CD4-positive, alpha-beta memory T cell (primary cell): Measurements from ENCODE around the gene DUSP9. TPM values are rescaled to one million over a fixed set of nuclear protein-coding genes. Genes with fewer than 3 reads are reported as not detected.
"Not testable (repeated sequence)": the region's sequence is repeated elsewhere in the genome, so short reads cannot be mapped to it uniquely, and the experiment has no call there.

Experiments used
- CTCF ChIA-PET: fragments of 350-600 bp; sonication (Branson Sonifier 250); formaldehyde crosslinking; loops from one replicate; lab custom pipeline; 2021; ENCODE audit warnings: inconsistent platforms; ENCODE audit not compliant: partially characterized antibody; lab: Charles Lee
- POLR2A ChIA-PET: fragments of 350-600 bp; sonication (Branson Sonifier 250); formaldehyde crosslinking; loops from one replicate; lab custom pipeline; 2021; ENCODE audit not compliant: partially characterized antibody; lab: Charles Lee
- DNase-seq, 5 donors: peaks; one replicate each; pipeline versions ENCODE4 v3.0.0 to v3.0.0-alpha.2; 2020 to 2022; ENCODE audit warnings: mixed read lengths in 1 of 5
- H3K27ac ChIP-seq: one replicate; pipeline ENCODE4 v1.7.0; 2013; ENCODE audit warnings: low read depth, low read length
- H3K27me3 ChIP-seq: 2 replicates; pipeline ENCODE4 v1.7.0; 2013; ENCODE audit warnings: mild to moderate bottlenecking, low read length, moderate library complexity; ENCODE audit not compliant: insufficient read depth
- H3K36me3 ChIP-seq: 2 replicates; pipeline ENCODE4 v1.7.0; 2013; ENCODE audit warnings: mild to moderate bottlenecking, low read length, moderate library complexity; ENCODE audit not compliant: insufficient read depth
- H3K4me1 ChIP-seq: 2 replicates; pipeline ENCODE4 v1.7.0; 2013; ENCODE audit warnings: mild to moderate bottlenecking, low read length, moderate library complexity; ENCODE audit not compliant: insufficient read depth
- H3K4me3 ChIP-seq, 2 donors: one replicate each; pipeline ENCODE4 v1.7.0; 2013; ENCODE audit warnings: low read length in 2 of 2, mild to moderate bottlenecking in 1 of 2
- H3K9me3 ChIP-seq, 2 donors: one replicate each; pipeline ENCODE4 v1.7.0; 2013; ENCODE audit warnings: low read length in 2 of 2, control low read depth in 1 of 2; ENCODE audit not compliant: control insufficient read depth in 1 of 2
- H3K27ac Mint-ChIP-seq, 7 donors: one replicate each; pipeline ENCODE4 v1.8.0; 2020 to 2021; ENCODE audit warnings: mixed read lengths in 7 of 7, mild to moderate bottlenecking in 6 of 7, inconsistent platforms in 3 of 7, moderate library complexity in 3 of 7
- H3K27me3 Mint-ChIP-seq, 2 donors: one replicate each; pipeline ENCODE4 v1.8.0; 2020 to 2021; ENCODE audit warnings: mixed read lengths in 2 of 2
- H3K36me3 Mint-ChIP-seq, 2 donors: one replicate each; pipeline ENCODE4 v1.8.0; 2020 to 2021; ENCODE audit warnings: mixed read lengths in 2 of 2, inconsistent platforms in 1 of 2, mild to moderate bottlenecking in 1 of 2
- H3K4me1 Mint-ChIP-seq, 4 donors: one replicate each; pipeline ENCODE4 v1.8.0; 2020 to 2021; ENCODE audit warnings: mixed read lengths in 4 of 4, mild to moderate bottlenecking in 1 of 4
- H3K4me3 Mint-ChIP-seq, 8 donors: one replicate each; pipeline ENCODE4 v1.8.0; 2020 to 2021; ENCODE audit warnings: mixed read lengths in 8 of 8, mild to moderate bottlenecking in 7 of 8, moderate library complexity in 6 of 8, inconsistent platforms in 3 of 8
- H3K9me3 Mint-ChIP-seq, 8 donors: one replicate each; pipeline ENCODE4 v1.8.0; 2020 to 2021; ENCODE audit warnings: mixed read lengths in 8 of 8, mild to moderate bottlenecking in 5 of 8, inconsistent platforms in 3 of 8, moderate library complexity in 1 of 8
- intact Hi-C: fragments of 100-400 bp; cut with micrococcal nuclease; formaldehyde crosslinking; loops from one replicate; pipeline ENCODE4 v1.15.1; 2023
- polyA plus RNA-seq, 2 donors: library from polyadenylated mRNA; unstranded; fragments of 300-500 nt; fragmentation: Illumina TruSeq; gene quantifications; one replicate each; pipeline ENCODE4 v1.2.3, GENCODE V29; 2021
- total RNA-seq, 2 experiments: library from RNA; stranded (reverse); gene quantifications; one replicate each; pipeline ENCODE4 v1.2.3, GENCODE V29; 2021

DUSP9 gene
- total and polyA plus RNA-seq, 4 experiments from 2014 or later: not detected

DNA sequence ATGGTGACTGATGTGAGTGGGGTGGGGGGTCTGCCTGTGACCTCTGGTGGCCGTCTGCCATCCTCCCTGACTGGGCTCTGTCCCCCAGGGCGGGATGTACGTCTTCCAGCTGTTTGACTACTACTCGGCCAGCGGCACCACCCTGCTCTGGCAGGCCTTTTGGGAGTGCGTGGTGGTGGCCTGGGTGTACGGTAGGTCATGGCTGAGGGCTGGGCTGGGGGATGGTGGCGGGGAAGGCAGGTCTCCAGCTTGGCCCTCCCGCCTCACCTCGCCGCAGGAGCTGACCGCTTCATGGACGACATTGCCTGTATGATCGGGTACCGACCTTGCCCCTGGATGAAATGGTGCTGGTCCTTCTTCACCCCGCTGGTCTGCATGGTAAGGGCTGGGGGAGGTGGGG is 47.3 kb downstream of the DUSP9 start:
- POLR2A ChIA-PET, H3K9me3 Mint-ChIP-seq, H3K27ac Mint-ChIP-seq, H3K4me1 Mint-ChIP-seq, H3K36me3 ChIP-seq, DNase-seq, intact Hi-C loops, H3K27ac ChIP-seq, H3K27me3 Mint-ChIP-seq, H3K4me1 ChIP-seq, CTCF ChIA-PET, H3K9me3 ChIP-seq, H3K4me3 Mint-ChIP-seq, H3K27me3 ChIP-seq, H3K4me3 ChIP-seq: not testable (repeated sequence)
- H3K36me3 Mint-ChIP-seq: peaks cover 0 to 21% of the 10 kb centered on the region in 2 donors

GRCh38 chrX:153694687-153695270 is 47.8 kb downstream of the DUSP9 start:
- Mint-ChIP-seq H3K36me3 (peaks cover 0 to 21% of the 10 kb centered on the region in 2 donors), H3K27me3 (no peaks in the 10 kb centered on the region), H3K4me1 (no peaks in the 10 kb centered on the region), H3K9me3 (no peaks in the 10 kb centered on the region), H3K4me3 (no peak overlapping the region), H3K27ac (no peak overlapping the region)
- ChIA-PET CTCF (no interaction called here), POLR2A (no interaction called here)
- Histone ChIP-seq H3K36me3 (no peaks in the 10 kb centered on the region), H3K4me3 (no peak overlapping the region), H3K27me3 (no peaks in the 10 kb centered on the region), H3K9me3 (no peaks in the 10 kb centered on the region), H3K27ac (no peak overlapping the region), H3K4me1 (no peaks in the 10 kb centered on the region)
- intact Hi-C loops: no loop called here
- no peak for DNase-seq

DNA sequence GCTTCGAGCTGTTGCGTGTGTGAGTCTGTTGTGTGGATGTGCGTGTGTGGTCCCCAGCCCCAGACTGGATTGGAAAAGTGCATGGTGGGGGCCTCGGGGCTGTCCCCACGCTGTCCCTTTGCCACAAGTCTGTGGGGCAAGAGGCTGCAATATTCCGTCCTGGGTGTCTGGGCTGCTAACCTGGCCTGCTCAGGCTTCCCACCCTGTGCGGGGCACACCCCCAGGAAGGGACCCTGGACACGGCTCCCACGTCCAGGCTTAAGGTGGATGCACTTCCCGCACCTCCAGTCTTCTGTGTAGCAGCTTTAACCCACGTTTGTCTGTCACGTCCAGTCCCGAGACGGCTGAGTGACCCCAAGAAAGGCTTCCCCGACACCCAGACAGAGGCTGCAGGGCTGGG is 49.1 kb downstream of the DUSP9 start:
- POLR2A ChIA-PET: no interaction called here
- Mint-ChIP-seq H3K27me3 (no peaks in the 10 kb centered on the region), H3K4me3 (no peak overlapping the region), H3K9me3 (no peaks in the 10 kb centered on the region), H3K36me3 (peaks cover 0 to 21% of the 10 kb centered on the region in 2 donors), H3K27ac (no peak overlapping the region), H3K4me1 (no peaks in the 10 kb centered on the region)
- Histone ChIP-seq H3K4me3 (no peak overlapping the region), H3K27me3 (no peaks in the 10 kb centered on the region), H3K36me3 (no peaks in the 10 kb centered on the region), H3K27ac (no peak overlapping the region), H3K4me1 (no peaks in the 10 kb centered on the region), H3K9me3 (no peaks in the 10 kb centered on the region)
- DNase-seq: no peak
- CTCF ChIA-PET: no interaction called here
- intact Hi-C loops: no loop called here

DNA sequence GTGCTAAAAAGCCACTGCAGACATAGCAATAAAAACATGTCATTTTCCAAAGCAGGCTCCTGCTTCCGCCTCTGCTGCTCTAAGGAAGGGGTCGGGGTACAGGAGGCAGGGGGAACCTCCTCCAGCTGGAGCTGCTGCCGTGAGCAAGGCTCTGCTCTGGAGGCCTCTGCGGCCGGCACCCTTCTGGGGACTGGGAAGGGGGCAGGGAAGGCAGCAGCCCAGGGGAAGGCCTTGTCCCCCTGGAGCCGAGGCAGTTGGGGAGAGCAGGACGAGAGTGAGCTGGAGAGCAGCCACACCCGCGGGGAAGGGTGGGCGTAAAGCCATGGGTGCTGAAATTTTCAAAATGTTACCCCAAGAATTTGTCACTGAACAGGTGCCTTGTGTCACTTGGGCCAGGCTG is 49.5 kb downstream of the DUSP9 start:
- POLR2A ChIA-PET, H3K4me3 Mint-ChIP-seq, H3K36me3 ChIP-seq, H3K27ac Mint-ChIP-seq, intact Hi-C loops, H3K9me3 Mint-ChIP-seq, H3K27me3 Mint-ChIP-seq, H3K4me1 ChIP-seq, DNase-seq, H3K4me1 Mint-ChIP-seq, H3K27ac ChIP-seq, H3K4me3 ChIP-seq, CTCF ChIA-PET, H3K9me3 ChIP-seq, H3K27me3 ChIP-seq: not testable (repeated sequence)
- peaks cover 0 to 21% of the 10 kb centered on the region in 2 donors for H3K36me3 Mint-ChIP-seq

DNA sequence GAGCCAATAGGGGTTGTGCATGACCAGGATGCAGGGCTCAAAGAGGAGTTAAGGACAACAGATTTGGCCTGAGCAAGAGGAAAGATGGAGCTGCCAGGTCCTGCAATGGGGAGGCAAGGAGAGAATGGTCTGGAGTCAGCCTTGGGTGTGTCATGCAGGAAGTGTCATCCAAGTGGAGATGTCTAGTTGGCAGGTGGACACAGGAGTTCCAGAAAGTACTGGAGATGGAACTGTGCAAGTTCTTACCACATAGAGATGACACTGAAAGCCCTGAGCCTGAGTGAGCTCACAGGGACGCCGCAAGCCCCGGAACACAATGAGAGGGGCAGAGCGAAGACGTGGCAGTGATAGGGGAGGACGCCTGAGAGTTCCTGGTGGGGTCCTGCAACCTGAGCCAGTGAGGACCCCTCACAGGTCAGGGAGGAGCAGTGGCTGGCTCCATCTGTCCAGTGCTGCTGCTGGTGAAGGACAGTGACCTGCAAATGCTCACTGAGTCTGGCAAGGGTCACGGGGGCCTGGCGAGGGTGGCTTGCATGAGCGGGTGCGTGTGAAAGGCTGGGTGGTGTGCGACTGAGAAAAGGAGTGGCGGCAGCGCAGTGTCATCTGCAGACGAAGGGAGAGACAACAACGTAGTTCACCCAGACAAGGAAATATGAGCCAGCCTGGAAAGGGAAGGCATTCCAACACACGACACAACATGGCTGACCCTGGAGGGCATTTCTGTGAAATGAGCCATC is 50.2 kb downstream of the DUSP9 start:
- H3K27ac ChIP-seq, H3K4me1 ChIP-seq, H3K36me3 ChIP-seq, H3K4me3 ChIP-seq, H3K4me3 Mint-ChIP-seq, CTCF ChIA-PET, intact Hi-C loops, H3K9me3 ChIP-seq, H3K27ac Mint-ChIP-seq, H3K4me1 Mint-ChIP-seq, H3K9me3 Mint-ChIP-seq, DNase-seq, H3K27me3 Mint-ChIP-seq, H3K27me3 ChIP-seq, POLR2A ChIA-PET: not testable (repeated sequence)
- peaks cover 0 to 21% of the 10 kb centered on the region in 2 donors for H3K36me3 Mint-ChIP-seq

DNA sequence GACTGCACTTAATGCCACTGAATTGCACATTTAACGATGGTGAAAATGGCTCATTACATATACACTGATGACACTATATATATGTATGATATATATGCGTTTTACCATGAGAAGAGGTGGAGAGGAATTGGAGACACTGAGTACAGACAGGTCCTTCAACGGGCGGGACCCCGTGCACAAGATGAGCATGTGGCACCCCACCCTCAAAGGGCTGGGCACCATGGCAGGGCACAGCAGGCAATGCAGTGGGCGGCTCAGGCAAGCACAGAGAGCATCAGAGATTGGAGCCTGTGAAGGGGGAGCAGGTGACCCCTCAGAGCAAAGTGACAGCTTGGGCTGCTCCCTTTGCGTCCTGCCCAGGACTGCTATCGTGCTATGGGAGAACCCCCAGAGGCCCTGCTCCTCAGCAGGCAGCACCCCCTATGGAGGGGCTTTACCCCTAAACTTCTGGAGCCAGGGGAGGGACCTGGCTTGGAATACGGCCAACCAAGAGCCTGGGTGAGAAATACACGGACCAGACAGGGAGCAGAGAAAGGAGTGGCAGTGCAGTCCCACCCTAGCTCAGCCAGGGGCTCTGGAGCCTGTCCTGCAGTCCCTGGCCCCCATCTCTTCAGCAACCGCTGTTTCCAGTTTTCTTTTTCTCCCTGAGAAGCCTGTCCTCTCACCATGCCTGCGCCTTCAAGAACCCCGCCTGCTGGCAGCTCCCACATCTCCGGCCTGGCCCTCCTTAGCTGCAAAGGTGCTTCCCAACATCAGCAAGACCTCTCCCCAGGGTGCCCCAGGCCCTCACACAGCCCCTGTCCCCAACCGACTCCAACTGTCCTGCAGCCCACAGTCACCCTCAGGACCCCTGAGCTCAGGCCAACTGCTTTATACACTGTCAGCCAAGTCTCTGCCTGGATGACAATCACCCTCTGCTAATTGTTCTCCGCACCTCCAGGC is 51.2 kb downstream of the DUSP9 start:
- Mint-ChIP-seq H3K4me3 (no peak overlapping the region), H3K9me3 (no peaks in the 10 kb centered on the region), H3K36me3 (peaks cover 0 to 21% of the 10 kb centered on the region in 2 donors), H3K27ac (peak overlapping the region in 1 of 7 donors; percentile 14), H3K27me3 (no peaks in the 10 kb centered on the region), H3K4me1 (no peaks in the 10 kb centered on the region)
- H3K4me3 ChIP-seq: no peak overlapping the region
- H3K27ac ChIP-seq: no peak overlapping the region
- peaks cover 4% of the 10 kb centered on the region for H3K36me3 ChIP-seq
- POLR2A ChIA-PET: no interaction called here
- CTCF ChIA-PET: interaction anchor here (0.9 kb wide), 1 partner anchor 57 kb away, joined by 3 read pairs; no protein-coding TSS in a partner anchor
- no peaks in the 10 kb centered on the region for H3K4me1 ChIP-seq
- intact Hi-C loops: no loop called here
- H3K9me3 ChIP-seq: no peaks in the 10 kb centered on the region
- no peaks in the 10 kb centered on the region for H3K27me3 ChIP-seq
- no peak for DNase-seq

- H3K36me3 ChIP-seq, H3K27me3 Mint-ChIP-seq, H3K27ac Mint-ChIP-seq, intact Hi-C loops, POLR2A ChIA-PET, H3K27ac ChIP-seq, H3K9me3 Mint-ChIP-seq, H3K9me3 ChIP-seq, H3K4me1 ChIP-seq, H3K4me3 ChIP-seq, H3K27me3 ChIP-seq, DNase-seq, H3K4me1 Mint-ChIP-seq, H3K4me3 Mint-ChIP-seq: not testable (repeated sequence)
- H3K36me3 Mint-ChIP-seq: peaks cover 0 to 27% of the 10 kb centered on the region in 2 donors
- CTCF ChIA-PET: interaction anchor here (0.6 to 0.9 kb wide), 2 partner anchors 55 to 129 kb away, joined by 3 read pairs; no protein-coding TSS in a partner anchor
Measured at GRCh38 chrX:153699210-153699783, 52.3 kb downstream of the DUSP9 start.
